GDM1 (cell line): Measurements from ENCODE around the gene RCL1.
A peak's percentile ranks its signal among the peaks of the same experiment; 100 is the strongest.
"Not testable (repeated sequence)": the region's sequence is repeated elsewhere in the genome, so short reads cannot be mapped to it uniquely, and the experiment has no call there.

Experiments used
- DNase-seq: peaks from one replicate; lab custom pipeline; 2025; lab: John Stamatoyannopoulos, UW

The RCL1 gene

DNA sequence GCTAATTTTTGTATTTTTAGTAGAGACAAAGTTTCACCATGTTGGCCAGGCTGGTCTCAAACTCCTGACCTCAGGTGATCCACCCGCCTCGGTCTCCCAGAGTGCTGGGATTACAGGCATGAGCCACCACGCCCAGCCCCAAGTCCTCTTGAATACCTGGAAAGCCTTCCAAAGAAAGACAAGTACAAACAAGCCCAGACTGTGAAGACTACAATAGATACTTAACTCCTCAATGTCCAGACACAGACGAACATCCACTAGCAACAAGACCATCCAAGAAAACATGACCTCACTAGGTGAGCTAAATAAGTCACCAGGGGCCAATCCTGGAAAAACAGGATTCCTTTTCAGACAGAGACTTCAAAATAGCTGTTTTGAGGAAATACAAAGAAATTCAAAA lies 9.6 kb upstream of the RCL1 start:
- not testable (repeated sequence) for DNase-seq

GRCh38 chr9:4784403-4784802 lies 8.3 kb upstream of the RCL1 start:
- DNase-seq: no peak

GRCh38 chr9:4786599-4786998 lies 6.1 kb upstream of the RCL1 start:
- no peak for DNase-seq

- DNase-seq: no peak
These were observed 4.9 kb upstream of the RCL1 start for GRCh38 chr9:4787876-4788275.

DNA sequence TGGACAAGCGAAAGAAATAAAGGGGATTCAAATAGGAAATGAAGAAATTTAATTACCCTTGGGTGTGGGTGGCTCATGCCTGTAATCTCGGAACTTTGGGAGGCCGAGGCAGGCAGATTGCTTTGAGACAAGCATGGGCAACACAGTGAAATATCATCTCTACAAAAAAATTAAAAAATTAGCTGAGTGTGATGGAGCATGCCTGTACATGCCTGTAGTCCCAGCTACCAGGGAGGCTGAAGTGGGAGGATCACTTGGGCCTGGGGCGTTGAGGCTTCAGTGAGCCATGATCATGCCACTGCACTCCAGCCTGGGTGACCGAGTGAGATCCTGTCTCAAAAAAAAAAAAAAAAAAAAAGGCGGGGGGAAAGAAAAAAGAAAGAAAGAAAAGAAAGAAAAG lies 4.0 kb upstream of the RCL1 start:
- no peak for DNase-seq

GRCh38 chr9:4792054-4792571 lies 631 bp upstream of the RCL1 start:
- no peak for DNase-seq

- no peak for DNase-seq
These were observed 983 bp downstream of the RCL1 start for GRCh38 chr9:4793459-4794395.

DNA sequence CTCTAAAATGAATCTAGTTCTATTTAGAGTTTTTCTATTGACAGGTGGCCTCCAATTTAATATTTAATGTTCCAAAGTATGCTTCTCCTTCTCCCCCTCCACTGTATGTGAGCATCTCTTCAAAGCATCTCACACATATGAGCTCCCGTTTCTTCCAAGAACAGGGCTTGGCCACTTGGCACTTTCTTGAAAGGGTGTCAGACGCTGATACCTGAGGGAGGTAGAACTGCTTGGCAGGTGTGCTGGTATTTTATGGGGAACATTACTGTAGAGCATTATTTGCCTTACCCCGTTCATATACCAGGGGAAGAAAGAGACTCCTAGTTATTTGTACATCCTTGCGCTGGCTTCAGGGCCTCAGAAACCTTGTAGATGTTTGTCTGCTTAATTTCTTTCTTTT lies 1.9 kb downstream of the RCL1 start:
- DNase-seq: no peak

- not testable (repeated sequence) for DNase-seq
These were observed 2.4 kb downstream of the RCL1 start for GRCh38 chr9:4795108-4795507.

GRCh38 chr9:4796530-4796929 lies 3.8 kb downstream of the RCL1 start:
- DNase-seq: no peak

DNA sequence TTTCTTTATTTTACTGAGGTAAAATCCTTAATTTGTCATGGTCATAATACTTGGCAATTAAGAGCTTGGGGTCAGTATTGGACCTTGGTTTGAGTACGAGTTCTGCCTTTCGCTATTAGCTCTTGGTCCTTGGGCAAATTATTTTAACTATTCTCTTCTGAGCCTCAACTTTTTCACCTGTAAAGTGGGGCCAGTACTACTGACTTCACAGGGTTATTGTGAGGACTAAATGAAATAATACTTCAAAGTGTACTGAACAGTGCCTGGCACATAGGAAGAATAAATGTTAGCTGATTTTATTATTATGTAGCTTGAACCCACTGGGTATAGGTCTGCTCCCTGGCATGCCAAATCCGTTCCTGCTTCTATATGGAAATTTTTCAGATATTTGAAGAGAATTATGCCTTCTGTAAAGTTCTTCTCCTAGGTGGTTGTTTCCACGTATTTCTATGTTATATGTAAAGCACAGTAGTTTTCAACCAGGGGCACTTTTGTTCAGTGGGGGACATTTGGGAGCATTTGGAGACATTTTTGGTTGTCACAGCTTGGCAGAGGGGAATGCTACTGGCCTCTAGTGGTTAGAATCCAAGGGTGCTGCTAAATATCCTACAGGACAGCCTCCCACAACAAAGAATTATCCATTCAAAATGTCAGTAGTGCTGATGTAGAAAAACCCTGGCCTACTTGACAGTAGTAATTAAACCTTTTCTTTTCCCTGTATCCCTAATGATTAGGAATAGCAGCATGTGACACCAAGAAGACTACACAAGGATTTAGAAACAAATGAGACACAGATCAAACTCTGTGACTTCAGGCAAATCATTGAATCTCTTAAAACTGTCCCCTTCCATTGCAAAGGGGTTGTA lies 4.5 kb downstream of the RCL1 start:
- DNase-seq: peak; percentile 4

- no peak for DNase-seq
These were observed 5.1 kb downstream of the RCL1 start for GRCh38 chr9:4797854-4798150.

DNA sequence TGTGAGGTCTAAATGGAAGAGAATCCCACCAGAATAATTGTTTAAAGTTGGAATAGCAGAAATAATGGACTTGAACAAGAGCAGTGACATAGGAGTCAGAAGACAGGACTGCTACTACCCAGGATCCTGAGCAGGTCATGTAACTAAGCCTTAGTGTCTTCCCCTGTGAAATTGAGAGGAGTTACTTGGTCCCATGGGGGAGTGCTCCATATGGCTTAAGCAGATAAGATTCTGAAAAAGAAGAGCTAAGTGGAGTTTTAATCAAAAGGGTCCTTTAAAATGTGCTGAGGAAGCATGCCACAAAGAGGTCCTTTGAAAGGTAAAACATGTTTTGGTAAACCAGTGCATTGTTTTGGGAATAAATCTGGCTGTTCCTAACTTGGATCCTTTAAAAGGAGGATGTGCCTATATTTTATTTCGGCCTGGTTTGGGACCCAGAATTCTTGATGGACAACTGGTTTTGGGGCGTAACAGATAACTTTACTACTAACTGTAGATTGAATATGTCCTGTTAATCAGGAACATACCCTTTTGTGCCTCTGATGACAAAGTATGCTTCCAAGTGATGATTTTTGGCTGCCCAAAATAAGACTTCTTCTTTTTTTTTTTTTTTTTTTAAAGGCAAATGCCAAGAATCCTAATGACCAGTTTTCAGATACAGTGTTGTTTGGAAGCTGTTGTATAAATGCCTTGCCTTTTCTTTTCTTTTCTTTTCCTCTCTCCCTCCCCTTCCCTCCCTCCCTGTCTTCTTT lies 5.7 kb downstream of the RCL1 start:
- no peak for DNase-seq

DNA sequence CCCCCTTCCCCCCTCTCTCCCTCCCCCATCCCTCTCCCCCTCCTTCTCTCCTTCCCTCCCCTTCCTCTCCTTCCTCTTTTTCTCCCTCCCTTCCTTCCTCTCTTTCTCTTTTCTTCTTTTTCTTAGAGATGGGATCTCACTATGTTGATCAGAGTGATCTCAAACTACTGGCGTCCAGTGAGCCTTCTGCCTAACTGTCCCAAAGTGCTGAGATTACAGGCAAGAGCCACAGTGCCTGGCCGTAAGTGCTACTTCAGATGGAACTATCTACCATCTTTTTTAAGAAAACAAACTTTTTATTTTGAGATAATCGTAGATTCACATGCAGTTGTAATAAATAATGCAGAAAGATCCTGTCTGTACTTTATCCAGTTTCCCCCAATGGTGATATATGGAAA lies 6.3 kb downstream of the RCL1 start:
- no peak for DNase-seq

DNA sequence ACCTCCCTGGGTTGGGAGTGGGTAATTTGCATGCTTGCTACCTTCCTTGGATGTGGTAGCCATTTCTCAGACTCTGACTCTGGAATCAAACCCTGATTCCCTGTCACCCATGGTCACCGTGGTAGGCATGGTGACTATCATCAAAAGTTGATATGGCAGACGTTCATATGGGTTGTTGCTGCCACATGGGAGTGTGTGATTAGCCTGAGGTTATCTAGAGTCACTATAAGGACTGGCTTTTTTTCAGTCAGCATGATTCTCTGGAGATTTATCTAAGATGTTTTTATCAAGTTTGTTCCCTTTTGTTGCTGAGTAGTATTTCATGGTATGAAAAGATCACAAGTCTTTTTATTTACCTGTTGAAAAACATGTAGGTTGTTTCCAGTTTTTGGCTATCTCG lies 7.0 kb downstream of the RCL1 start:
- DNase-seq: no peak

DNA sequence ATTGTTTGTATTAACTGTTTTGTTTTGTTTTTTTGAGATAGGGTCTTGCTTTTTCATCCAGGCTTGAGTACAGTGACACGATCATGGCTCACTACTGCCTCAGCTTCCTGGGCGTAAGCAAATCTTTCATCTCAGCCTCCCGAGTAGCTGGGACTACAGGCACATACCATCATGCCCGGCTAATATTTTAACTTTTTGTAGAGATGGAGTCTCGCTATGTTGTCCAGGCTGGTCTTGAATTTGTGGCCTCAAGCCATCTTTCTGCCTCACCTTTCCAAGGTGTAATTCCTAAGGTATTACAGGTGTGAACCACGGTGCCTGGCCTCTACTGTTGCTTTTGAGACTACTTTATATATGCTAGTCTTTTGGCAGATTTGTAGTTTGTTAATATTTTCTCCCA lies 8.4 kb downstream of the RCL1 start:
- DNase-seq: no peak

GRCh38 chr9:4803670-4804530 lies 11.2 kb downstream of the RCL1 start:
- DNase-seq: no peak

GRCh38 chr9:4804531-4805016 lies 11.8 kb downstream of the RCL1 start:
- no peak for DNase-seq

DNA sequence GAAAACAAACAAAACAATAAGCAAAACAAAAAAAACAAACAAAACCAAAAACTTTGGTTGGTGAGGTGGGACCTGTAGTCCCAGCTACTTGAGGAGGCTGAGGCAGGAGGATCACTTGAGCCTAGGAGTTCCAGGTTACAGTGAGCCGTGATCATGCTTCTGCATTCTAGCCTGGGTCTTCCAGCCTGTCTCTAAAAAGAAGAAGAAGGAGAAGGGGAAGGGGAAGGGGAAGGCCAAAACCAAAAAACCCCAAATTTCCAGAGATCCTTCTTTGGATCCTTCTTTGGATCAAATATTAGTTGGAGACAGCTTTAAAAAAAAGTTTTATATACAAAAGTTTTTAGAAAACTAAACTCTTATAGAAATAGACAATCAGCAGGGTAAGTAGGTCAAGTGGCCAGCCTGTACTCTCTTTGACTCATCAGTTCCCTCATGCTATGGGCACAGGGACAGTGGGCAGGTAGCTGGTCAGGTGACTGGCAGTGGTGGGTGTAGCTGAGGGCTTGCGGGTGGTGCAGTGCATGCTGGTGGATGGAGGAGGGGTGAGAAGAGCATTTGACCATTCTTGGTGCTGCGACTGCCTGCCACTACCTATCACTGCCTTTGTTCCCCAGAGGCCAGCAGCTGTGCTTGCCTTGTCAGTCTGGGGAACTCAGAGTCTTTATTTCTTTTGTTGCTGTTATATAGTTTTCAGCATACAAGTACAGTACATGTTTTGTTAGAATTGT lies 12.6 kb downstream of the RCL1 start:
- DNase-seq: no peak

DNA sequence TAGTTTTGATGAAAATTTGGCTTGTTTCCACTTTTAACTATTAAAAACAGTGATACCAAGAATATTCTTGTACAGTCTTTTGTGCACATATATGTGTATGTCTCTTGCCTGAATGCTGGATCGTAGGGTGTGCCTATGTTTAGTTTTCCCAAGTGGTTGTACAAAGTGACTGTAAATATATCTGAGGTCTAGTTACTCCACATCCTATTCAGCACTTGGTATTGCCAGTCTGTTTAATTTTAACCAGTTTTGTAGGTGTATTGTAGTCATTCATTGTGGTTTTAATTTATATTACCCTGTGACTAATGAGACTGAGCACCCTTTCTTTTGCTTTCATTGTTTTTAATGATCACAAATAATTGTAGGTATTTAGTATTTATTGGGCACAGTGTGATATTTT lies 17.8 kb downstream of the RCL1 start:
- DNase-seq: no peak
